PC-3 (cell line): ENCODE results near the gene TUBG2. TPM values are rescaled to one million over a fixed set of nuclear protein-coding genes. Genes with fewer than 3 reads are reported as not detected.

Source experiments
- ATAC-seq: fragments of 200-7000 bp; cut with Tn5 transposase; 2 replicates; pipeline ENCODE4 v1.9.1; 2020; ENCODE audit warnings: mild to moderate bottlenecking, moderate library complexity
- BruUV-seq: library from RNA; stranded (reverse); fragments of 400-500 nt; replicated peaks from 2 replicates; lab custom pipeline; 2021; lab: Mats Ljungman, UMichigan
- CTCF ChIA-PET: fragments of 300-600 bp; sonication (Branson Sonifier 250); formaldehyde crosslinking; loops from one replicate; lab custom pipeline; 2022; ENCODE audit warnings: antibody characterized with exemption; lab: Charles Lee
- POLR2A ChIA-PET: fragments of 300-600 bp; sonication (Branson Sonifier 250); formaldehyde crosslinking; loops from one replicate; lab custom pipeline; 2022; ENCODE audit warnings: antibody characterized with exemption; ENCODE audit not compliant: unreplicated experiment; lab: Charles Lee
- DNase-seq: peaks from one replicate; pipeline ENCODE4 v3.0.0-alpha.2; 2015
- H2AFZ ChIP-seq: fragments of 300-600 bp; sonication (generic); 2 replicates; pipeline ENCODE4 v1.6.0; 2016; ENCODE audit warnings: antibody characterized with exemption, low read length
- H3F3A ChIP-seq: fragments of 300-600 bp; sonication (generic); one replicate; pipeline ENCODE4 v1.6.0; 2017; ENCODE audit warnings: antibody characterized with exemption, low read length, control low read depth, mild to moderate bottlenecking; ENCODE audit not compliant: unreplicated experiment
- H3K27ac ChIP-seq: fragments of 300-600 bp; sonication (generic); 2 replicates; pipeline ENCODE4 v1.5.1; 2016; ENCODE audit warnings: mild to moderate bottlenecking, low read length
- H3K27me3 ChIP-seq: fragments of 300-600 bp; sonication (generic); 2 replicates; pipeline ENCODE4 v1.6.1; 2016; ENCODE audit warnings: low read length, mixed read lengths
- H3K36me3 ChIP-seq: fragments of 300-600 bp; sonication (generic); 2 replicates; pipeline ENCODE4 v1.6.1; 2016; ENCODE audit warnings: low read depth, mixed run types, low read length, mixed read lengths
- H3K4me1 ChIP-seq: fragments of 300-600 bp; sonication (generic); 2 replicates; pipeline ENCODE4 v1.5.1; 2016; ENCODE audit warnings: low read length; ENCODE audit not compliant: insufficient read depth
- H3K4me2 ChIP-seq: fragments of 300-600 bp; sonication (generic); 2 replicates; pipeline ENCODE4 v1.6.0; 2016; ENCODE audit warnings: low read length
- H3K4me3 ChIP-seq: fragments of 300-600 bp; sonication (generic); 2 replicates; pipeline ENCODE4 v1.5.1; 2016; ENCODE audit warnings: mild to moderate bottlenecking, low read length, mixed read lengths
- H3K79me2 ChIP-seq: fragments of 300-600 bp; sonication (generic); 2 replicates; pipeline ENCODE4 v1.6.1; 2017; ENCODE audit warnings: low read length, mixed read lengths
- H3K9ac ChIP-seq: fragments of 300-600 bp; sonication (generic); 2 replicates; pipeline ENCODE4 v1.6.0; 2016; ENCODE audit warnings: mild to moderate bottlenecking, low read length
- H3K9me2 ChIP-seq: fragments of 300-600 bp; sonication (generic); replicated peaks from 2 replicates; pipeline ENCODE4 v1.6.1; 2016; ENCODE audit warnings: mixed run types, low read length, mixed read lengths
- H3K9me3 ChIP-seq: fragments of 300-600 bp; sonication (generic); 2 replicates; pipeline ENCODE4 v1.6.1; 2016; ENCODE audit warnings: low read length, mixed read lengths
- H4K20me1 ChIP-seq: fragments of 300-600 bp; sonication (generic); 2 replicates; pipeline ENCODE4 v1.6.1; 2016; ENCODE audit warnings: low read length, mixed read lengths
- EZH2 ChIP-seq: fragments of 300-600 bp; sonication (generic); IDR thresholded peaks from one replicate; pipeline ENCODE4 v1.6.1; 2017; ENCODE audit warnings: antibody characterized with exemption, mild to moderate bottlenecking, low read length; ENCODE audit not compliant: unreplicated experiment
- EZH2phosphoT487 ChIP-seq: fragments of 300-600 bp; sonication (generic); IDR thresholded peaks from 2 replicates; pipeline ENCODE4 v1.6.1; 2018; ENCODE audit warnings: mild to moderate bottlenecking, antibody characterized with exemption, low read length, borderline replicate concordance
- intact Hi-C: fragments of 100-400 bp; cut with micrococcal nuclease; formaldehyde crosslinking; loops from 2 replicates; pipeline ENCODE4 v1.9.0; 2023
- total RNA-seq: library from RNA; depleted of rRNA; stranded (reverse); fragments of >200 nt; gene quantifications from 2 replicates; pipeline ENCODE4 v1.2.3, GENCODE V29; 2014
- TF ChIP-seq, protein P1 (sequence below): fragments of 300-600 bp; sonication (generic); conservative IDR thresholded peaks from 2 replicates; pipeline ENCODE4 v1.5.1; 2017; ENCODE audit warnings: antibody characterized with exemption, low read depth, mild to moderate bottlenecking, low read length

The TUBG2 gene
- total RNA-seq, 1 experiment from 2014 or later: 7.1 TPM

DNA sequence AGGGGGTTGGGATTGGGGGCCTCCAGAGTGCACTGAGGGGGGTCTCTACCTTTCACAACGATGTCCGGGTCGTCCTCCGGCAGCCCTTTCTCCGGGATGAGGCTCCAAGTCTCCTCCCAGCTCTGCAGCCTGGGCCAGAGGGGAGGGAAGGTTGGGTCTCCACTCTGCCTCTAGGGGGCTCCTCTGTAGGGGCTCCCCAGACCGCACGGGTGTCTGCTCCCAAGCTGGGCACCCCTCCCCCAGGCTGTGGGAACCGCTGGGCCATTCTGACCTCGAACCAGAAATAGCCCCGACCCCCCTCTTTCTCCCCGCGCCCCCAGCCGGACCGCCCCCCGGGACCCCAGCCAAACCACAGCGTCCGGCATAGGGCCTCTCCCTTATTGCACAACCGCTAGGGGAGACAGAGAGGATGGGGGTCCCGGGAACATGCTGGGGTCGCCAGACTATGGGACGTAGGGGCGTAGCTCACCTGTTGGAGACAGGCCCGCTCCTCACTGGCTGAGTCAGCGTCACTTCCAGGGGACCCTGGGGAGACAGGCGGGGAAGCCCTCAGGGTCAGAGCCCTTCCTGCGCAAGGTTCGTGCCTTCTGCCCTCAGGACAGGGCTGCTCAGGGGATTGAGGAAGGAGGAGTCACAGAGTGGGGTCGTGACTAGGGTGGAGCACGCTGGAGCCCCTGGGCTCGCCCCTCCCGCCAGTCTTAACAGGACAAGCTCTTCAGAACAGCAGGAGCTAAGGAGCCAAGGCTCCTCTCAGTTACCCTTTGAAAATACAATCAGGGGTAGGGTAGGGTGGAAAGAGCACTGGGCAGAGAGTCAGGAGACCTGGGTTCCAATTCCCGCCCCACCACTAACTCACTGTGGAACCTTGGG lies 15.0 kb downstream of the TUBG2 start:
- peak overlapping the region; percentile 99 for H3K4me2 ChIP-seq
- 0 out of 2 replicates have a peak, but pooled peaks cover 4% of the 10 kb centered on the region for H4K20me1 ChIP-seq
- H3K9me3 ChIP-seq: no peaks in the 10 kb centered on the region
- no peaks in the 10 kb centered on the region for H3K36me3 ChIP-seq
- no peak overlapping the region for H3K9ac ChIP-seq
- no peaks in the 10 kb centered on the region for H3K9me2 ChIP-seq
- no peaks in the 10 kb centered on the region for H3K27me3 ChIP-seq
- peaks cover 6% of the 10 kb centered on the region for H3F3A ChIP-seq
- no TSS peak for BruUV-seq
- peak overlapping the region; percentile 97 for H3K4me3 ChIP-seq
- H2AFZ ChIP-seq: no peak overlapping the region
- no peak for DNase-seq
- ATAC-seq: no peak
- H3K27ac ChIP-seq: no peak overlapping the region
- TF ChIP-seq, protein P1, sequence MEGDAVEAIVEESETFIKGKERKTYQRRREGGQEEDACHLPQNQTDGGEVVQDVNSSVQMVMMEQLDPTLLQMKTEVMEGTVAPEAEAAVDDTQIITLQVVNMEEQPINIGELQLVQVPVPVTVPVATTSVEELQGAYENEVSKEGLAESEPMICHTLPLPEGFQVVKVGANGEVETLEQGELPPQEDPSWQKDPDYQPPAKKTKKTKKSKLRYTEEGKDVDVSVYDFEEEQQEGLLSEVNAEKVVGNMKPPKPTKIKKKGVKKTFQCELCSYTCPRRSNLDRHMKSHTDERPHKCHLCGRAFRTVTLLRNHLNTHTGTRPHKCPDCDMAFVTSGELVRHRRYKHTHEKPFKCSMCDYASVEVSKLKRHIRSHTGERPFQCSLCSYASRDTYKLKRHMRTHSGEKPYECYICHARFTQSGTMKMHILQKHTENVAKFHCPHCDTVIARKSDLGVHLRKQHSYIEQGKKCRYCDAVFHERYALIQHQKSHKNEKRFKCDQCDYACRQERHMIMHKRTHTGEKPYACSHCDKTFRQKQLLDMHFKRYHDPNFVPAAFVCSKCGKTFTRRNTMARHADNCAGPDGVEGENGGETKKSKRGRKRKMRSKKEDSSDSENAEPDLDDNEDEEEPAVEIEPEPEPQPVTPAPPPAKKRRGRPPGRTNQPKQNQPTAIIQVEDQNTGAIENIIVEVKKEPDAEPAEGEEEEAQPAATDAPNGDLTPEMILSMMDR: peak; percentile 50; the same call in 1 of the 2 replicates
- no peak for TF ChIP-seq EZH2
- no peak for TF ChIP-seq EZH2phosphoT487
- CTCF ChIA-PET: interaction anchor here (1.4 kb wide), 1 partner anchor 65 kb away, joined by 4 read pairs; the partner anchor contains the start of genes RETREG3 and TUBG1
- peaks cover 26% of the 10 kb centered on the region for H3K79me2 ChIP-seq
- POLR2A ChIA-PET: interaction anchor here (0.5 kb wide), 2 partner anchors 17 to 424 kb away, joined by 3 to 10 read pairs; no protein-coding TSS in a partner anchor
- H3K4me1 ChIP-seq: peaks cover 22% of the 10 kb centered on the region
- intact Hi-C loops: no loop called here

DNA sequence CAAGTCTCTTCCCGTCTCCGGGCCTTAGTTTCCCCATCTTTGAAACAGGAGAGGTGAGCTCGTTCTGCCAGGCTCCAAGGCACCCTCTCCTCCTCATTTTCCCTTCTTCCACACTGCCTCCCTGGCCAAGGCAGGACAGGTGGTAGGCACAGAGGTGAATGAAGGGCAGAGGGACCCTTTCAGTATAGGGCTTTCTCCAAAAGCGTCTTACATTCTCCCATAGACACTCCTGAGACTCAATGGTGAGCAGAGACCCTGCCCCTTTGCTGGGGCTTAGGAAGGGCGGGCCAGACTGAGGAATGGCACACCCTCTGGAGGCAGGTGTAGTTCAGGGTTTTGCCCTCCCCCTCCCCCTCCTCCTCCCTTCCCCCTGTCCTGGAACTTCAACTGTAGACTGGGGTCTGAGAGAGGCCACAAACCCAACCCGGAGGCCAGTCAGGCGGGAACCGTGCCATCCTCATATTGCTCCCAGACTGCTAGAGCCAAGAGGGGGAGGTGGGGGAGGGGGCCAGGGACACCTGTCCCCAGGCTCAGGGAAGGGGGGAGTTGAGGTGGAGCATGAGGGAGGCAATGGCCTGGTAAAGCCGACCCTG lies 15.8 kb downstream of the TUBG2 start:
- peak overlapping the region; percentile 99 for H3K4me2 ChIP-seq
- H2AFZ ChIP-seq: no peak overlapping the region
- intact Hi-C loops: loop anchor here (5.0 kb wide), 1 partner anchor 68 kb away; the partner anchor contains the start of genes RETREG3 and TUBG1
- H3K36me3 ChIP-seq: no peaks in the 10 kb centered on the region
- peaks cover 26% of the 10 kb centered on the region for H3K79me2 ChIP-seq
- CTCF ChIA-PET: interaction anchor here (1.4 kb wide), 1 partner anchor 66 kb away, joined by 4 read pairs; the partner anchor contains the start of genes RETREG3 and TUBG1
- peaks cover 6% of the 10 kb centered on the region for H3F3A ChIP-seq
- BruUV-seq: no TSS peak
- POLR2A ChIA-PET: interaction anchor here (0.5 kb wide), 1 partner anchor 17 kb away, joined by 10 read pairs; no protein-coding TSS in a partner anchor
- peak overlapping the region; percentile 70; the same call in 1 of the 2 replicates for H3K9ac ChIP-seq
- no peak for ATAC-seq
- H3K27me3 ChIP-seq: no peaks in the 10 kb centered on the region
- no peaks in the 10 kb centered on the region for H3K9me3 ChIP-seq
- TF ChIP-seq EZH2: no peak
- TF ChIP-seq, protein P1: no peak
- TF ChIP-seq EZH2phosphoT487: no peak
- H3K4me1 ChIP-seq: peaks cover 28% of the 10 kb centered on the region
- DNase-seq: no peak
- H3K4me3 ChIP-seq: peak overlapping the region; percentile 97
- no peaks in the 10 kb centered on the region for H3K9me2 ChIP-seq
- H4K20me1 ChIP-seq: 0 out of 2 replicates have a peak, but pooled peaks cover 4% of the 10 kb centered on the region
- no peak overlapping the region for H3K27ac ChIP-seq
